Measurements from ENCODE around the gene TMEM161B. TPM values are rescaled to one million over a fixed set of nuclear protein-coding genes. Genes with fewer than 3 reads are reported as not detected.

The TMEM161B gene
- polyA plus RNA-seq, 2 of the 4 experiments (the other 2 are of a cell fraction), result 12.9 to 30.4 TPM

- TF ChIP-seq, protein P1, sequence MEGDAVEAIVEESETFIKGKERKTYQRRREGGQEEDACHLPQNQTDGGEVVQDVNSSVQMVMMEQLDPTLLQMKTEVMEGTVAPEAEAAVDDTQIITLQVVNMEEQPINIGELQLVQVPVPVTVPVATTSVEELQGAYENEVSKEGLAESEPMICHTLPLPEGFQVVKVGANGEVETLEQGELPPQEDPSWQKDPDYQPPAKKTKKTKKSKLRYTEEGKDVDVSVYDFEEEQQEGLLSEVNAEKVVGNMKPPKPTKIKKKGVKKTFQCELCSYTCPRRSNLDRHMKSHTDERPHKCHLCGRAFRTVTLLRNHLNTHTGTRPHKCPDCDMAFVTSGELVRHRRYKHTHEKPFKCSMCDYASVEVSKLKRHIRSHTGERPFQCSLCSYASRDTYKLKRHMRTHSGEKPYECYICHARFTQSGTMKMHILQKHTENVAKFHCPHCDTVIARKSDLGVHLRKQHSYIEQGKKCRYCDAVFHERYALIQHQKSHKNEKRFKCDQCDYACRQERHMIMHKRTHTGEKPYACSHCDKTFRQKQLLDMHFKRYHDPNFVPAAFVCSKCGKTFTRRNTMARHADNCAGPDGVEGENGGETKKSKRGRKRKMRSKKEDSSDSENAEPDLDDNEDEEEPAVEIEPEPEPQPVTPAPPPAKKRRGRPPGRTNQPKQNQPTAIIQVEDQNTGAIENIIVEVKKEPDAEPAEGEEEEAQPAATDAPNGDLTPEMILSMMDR (IDR thresholded peaks at IDR 0.05), result no peak
- TF ChIP-seq EHMT2 (IDR thresholded peaks at IDR 0.05; ENCODE audit: low read depth) (no peak), EP300 (IDR thresholded peaks at IDR 0.05) (no peak), ZFP36 (IDR thresholded peaks at IDR 0.05; ENCODE audit: borderline replicate concordance, partially characterized antibody) (no peak), FOXS1 (CRISPR knock-in tag; IDR thresholded peaks at IDR 0.05) (no peak)
These were observed 29.9 kb downstream of the TMEM161B start (continued) for GRCh38 chr5:88238732-88239131.

DNA sequence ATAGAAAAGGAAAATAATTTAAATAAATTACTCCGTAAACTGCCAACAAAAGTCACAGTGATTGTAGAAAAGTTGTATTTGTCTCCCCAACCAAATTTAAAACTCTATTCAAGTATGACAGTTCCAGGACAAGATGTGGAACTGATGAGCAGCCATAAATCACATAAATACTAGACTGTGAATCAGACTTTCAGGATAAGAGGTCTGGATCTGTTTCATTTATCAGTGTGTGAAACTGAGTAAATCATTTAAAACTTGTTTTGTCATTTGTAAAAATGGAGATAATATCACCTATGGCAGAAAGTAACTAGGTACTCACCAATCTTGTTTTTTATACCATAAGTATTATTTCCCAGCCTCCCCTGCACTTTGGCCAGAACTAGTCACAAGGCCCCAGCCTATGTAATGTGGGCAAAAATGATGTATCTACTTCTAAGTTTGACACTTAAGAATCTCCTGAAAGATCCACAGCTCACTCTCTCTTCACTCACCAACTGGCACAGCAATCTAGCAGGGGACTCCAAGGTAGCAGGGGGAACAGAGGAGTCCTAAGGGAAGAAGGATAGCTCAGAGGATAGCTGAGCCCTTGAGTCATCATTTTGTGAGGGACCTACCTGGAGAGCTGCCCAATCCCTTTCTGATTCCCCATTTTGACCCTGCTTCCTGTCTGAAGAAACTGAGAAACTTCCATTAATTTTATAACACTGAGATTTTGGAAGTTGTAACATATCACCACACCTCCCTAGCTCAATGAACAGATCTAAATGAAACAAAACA, 31.6 kb downstream of the TMEM161B start:
- whole genome bisulfite sequencing (ENCODE audit: missing lambda C conversion rate), result 89% methylated on average over 1 of the region's 1 CpG
- FAIRE-seq, result no peak

DNA sequence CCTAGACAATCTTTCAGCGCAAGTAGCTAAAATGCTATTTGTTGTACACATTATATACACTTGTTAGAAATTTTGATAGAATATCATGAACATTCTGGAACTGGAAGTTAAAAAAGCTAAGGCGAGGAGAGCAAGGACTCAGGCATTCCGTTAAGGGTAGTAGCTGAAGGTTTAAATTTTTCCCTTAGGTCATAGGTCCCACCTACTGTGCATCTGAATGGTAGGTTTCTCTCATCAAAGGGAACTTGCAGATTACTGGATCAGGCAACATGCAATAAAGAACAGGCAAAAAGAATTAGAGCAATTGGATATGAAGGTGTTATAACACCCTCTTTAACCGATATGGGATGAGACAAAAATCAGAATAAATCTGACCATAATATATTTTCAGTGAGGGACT, 32.8 kb downstream of the TMEM161B start:
- DNase-seq (ENCODE audit: low read depth in 1 of 2, low spot score in 1 of 2), result no peak
- no peak for FAIRE-seq
- 92% methylated on average over 4 of the region's 4 CpGs for WGBS (ENCODE audit: missing lambda C conversion rate)
- H3K27ac ChIP-seq, result no peak overlapping the region
- no peaks in the 10 kb centered on the region for H3K9me3 ChIP-seq
- ATAC-seq, result no peak
- ChIA-PET CTCF (no interaction called here), POLR2A (no interaction called here)
- H3K4me3 ChIP-seq, result no peak overlapping the region
- no peak overlapping the region for H3K4me2 ChIP-seq
- no peaks in the 10 kb centered on the region for H3K4me1 ChIP-seq
- TF ChIP-seq BHLHE40 (IDR thresholded peaks at IDR 0.05; ENCODE audit: low read depth, low read length) (no peak), FOSB (CRISPR knock-in tag; IDR thresholded peaks at IDR 0.05) (no peak), SREBF2 (IDR thresholded peaks at IDR 0.05) (no peak), HOXB5 (CRISPR knock-in tag; IDR thresholded peaks at IDR 0.05) (no peak), USF2 (IDR thresholded peaks at IDR 0.05) (no peak), CBX8 (IDR thresholded peaks at IDR 0.05) (no peak), SMC3 (IDR thresholded peaks at IDR 0.05) (no peak), BCL3 (IDR thresholded peaks at IDR 0.05) (no peak), RAD21 (conservative IDR thresholded peaks at IDR 0.05 in 1 of 2, IDR thresholded peaks at IDR 0.05 in 1 of 2) (no peak), KDM5A (IDR thresholded peaks at IDR 0.05) (no peak)
- TF ChIP-seq, protein P2, sequence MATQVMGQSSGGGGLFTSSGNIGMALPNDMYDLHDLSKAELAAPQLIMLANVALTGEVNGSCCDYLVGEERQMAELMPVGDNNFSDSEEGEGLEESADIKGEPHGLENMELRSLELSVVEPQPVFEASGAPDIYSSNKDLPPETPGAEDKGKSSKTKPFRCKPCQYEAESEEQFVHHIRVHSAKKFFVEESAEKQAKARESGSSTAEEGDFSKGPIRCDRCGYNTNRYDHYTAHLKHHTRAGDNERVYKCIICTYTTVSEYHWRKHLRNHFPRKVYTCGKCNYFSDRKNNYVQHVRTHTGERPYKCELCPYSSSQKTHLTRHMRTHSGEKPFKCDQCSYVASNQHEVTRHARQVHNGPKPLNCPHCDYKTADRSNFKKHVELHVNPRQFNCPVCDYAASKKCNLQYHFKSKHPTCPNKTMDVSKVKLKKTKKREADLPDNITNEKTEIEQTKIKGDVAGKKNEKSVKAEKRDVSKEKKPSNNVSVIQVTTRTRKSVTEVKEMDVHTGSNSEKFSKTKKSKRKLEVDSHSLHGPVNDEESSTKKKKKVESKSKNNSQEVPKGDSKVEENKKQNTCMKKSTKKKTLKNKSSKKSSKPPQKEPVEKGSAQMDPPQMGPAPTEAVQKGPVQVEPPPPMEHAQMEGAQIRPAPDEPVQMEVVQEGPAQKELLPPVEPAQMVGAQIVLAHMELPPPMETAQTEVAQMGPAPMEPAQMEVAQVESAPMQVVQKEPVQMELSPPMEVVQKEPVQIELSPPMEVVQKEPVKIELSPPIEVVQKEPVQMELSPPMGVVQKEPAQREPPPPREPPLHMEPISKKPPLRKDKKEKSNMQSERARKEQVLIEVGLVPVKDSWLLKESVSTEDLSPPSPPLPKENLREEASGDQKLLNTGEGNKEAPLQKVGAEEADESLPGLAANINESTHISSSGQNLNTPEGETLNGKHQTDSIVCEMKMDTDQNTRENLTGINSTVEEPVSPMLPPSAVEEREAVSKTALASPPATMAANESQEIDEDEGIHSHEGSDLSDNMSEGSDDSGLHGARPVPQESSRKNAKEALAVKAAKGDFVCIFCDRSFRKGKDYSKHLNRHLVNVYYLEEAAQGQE (IDR thresholded peaks at IDR 0.05), result no peak

More for the DNA sequence above, 31.6 kb downstream of the TMEM161B start:
- TF ChIP-seq PHF8 (IDR thresholded peaks at IDR 0.05; ENCODE audit: borderline replicate concordance, low read depth), result no peak
- no peak for TF ChIP-seq HEYL (CRISPR knock-in tag; IDR thresholded peaks at IDR 0.05)
- no peak for TF ChIP-seq JUN (IDR thresholded peaks at IDR 0.05)
- TF ChIP-seq RCOR1 (IDR thresholded peaks at IDR 0.05; ENCODE audit: low read depth, low read length), result no peak
- TF ChIP-seq, protein P1 (IDR thresholded peaks at IDR 0.05), result no peak
- TF ChIP-seq NFE2L2 (conservative IDR thresholded peaks at IDR 0.05; ENCODE audit: low read length), result no peak
- TF ChIP-seq MAX (IDR thresholded peaks at IDR 0.05), result no peak
- TF ChIP-seq RAD21 (conservative IDR thresholded peaks at IDR 0.05 in 1 of 2, IDR thresholded peaks at IDR 0.05 in 1 of 2), result no peak
- no peak for TF ChIP-seq MAZ (IDR thresholded peaks at IDR 0.05; ENCODE audit: borderline replicate concordance, low read depth, low read length)
- no peak for TF ChIP-seq ZSCAN20 (CRISPR knock-in tag; IDR thresholded peaks at IDR 0.05)
- TF ChIP-seq JUNB (IDR thresholded peaks at IDR 0.05), result no peak
- TF ChIP-seq, protein P3, sequence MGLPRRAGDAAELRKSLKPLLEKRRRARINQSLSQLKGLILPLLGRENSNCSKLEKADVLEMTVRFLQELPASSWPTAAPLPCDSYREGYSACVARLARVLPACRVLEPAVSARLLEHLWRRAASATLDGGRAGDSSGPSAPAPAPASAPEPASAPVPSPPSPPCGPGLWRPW (IDR thresholded peaks at IDR 0.05), result no peak
- no peak for TF ChIP-seq MAFK (IDR thresholded peaks at IDR 0.05; ENCODE audit: partially characterized antibody)
- TF ChIP-seq CBX2 (IDR thresholded peaks at IDR 0.05; ENCODE audit: borderline replicate concordance, low read depth), result no peak
- TF ChIP-seq HOXA7 (CRISPR knock-in tag; IDR thresholded peaks at IDR 0.05), result no peak
- no peak for TF ChIP-seq HOXB13 (CRISPR knock-in tag; IDR thresholded peaks at IDR 0.05; ENCODE audit: low read depth)
- DNase-seq (ENCODE audit: low read depth in 1 of 2, low spot score in 1 of 2) (no peak), ATAC-seq (no peak)
- ChIA-PET CTCF (no interaction called here), POLR2A (no interaction called here)
- Histone ChIP-seq H3K27ac (no peak overlapping the region), H3K4me1 (no peaks in the 10 kb centered on the region), H3K4me2 (no peak overlapping the region), H3K9me3 (no peaks in the 10 kb centered on the region), H3K4me3 (no peak overlapping the region)
